HG03139 (cell line): ENCODE measurements around the gene S100G.

Experiments
- ATAC-seq: cut with Tn5 transposase; IDR thresholded peaks from one replicate; pipeline ENCODE4 v1.9.1; 2021; ENCODE audit not compliant: unreplicated experiment

The S100G gene

DNA sequence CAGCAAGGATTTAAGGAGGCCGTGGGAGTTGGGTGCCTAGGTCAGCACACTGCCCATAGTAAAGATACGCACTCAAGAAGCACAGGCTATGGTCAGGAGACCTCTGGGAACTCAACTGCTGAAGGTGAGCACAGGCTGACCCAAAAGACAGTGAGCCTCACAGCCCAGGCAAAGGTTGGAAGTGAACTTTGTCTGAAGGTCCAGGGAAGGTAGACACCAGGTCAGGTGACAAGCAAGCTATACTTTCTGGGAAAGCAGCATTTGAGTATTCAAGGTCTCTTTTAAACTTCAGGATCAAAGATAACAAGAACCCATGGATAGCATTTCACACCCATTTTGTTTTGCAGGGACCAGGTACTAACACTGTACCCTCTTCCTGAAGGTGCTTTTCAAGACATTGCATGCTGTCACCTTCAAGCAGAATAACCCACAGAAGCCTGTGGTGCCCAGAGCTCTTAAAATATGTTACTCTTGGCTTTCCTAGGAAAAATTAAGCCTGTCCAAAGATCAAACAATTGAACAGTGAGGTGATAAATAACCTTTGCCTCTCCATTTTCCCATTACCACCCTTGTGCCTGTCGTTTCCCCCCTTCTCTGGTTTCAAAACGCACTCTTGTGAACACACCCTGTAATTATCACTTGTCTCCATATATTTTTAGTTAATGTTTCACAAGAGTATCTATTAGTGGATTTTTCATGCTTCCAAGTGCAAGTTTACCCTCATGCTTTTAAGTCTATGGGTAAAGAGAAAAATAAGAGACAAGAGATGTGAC lies 3.4 kb upstream of the S100G start:
- no peak for ATAC-seq

DNA sequence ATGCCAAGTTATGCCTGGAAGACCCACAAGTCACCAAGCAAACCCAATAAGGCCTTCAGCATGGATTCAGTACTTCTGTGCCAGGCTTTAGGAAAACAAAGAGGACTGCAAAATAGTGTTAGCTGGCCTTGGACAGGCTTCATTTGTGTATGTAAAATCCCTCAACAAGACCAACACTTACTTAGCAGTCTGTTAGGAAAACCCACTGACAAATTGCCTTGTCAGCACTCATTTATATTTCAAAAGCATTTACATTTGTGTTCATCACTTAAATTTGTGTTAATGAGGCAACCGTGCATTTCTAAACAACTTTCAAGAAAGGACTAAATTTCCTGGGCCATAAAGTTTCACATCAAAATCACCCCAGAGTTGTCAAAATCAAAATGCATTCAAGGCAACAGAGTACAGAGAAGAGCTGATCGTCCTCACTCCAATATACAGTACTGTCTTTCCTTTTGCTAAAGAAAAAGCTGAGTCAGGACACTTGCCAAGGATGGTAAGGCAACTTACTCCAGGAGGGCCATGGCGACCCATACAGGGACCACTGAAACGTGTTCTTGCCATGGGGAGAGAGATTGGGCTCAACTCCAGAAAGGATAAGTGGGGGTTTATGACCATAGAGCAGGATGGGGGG lies 1.6 kb downstream of the S100G start:
- no peak for ATAC-seq

DNA sequence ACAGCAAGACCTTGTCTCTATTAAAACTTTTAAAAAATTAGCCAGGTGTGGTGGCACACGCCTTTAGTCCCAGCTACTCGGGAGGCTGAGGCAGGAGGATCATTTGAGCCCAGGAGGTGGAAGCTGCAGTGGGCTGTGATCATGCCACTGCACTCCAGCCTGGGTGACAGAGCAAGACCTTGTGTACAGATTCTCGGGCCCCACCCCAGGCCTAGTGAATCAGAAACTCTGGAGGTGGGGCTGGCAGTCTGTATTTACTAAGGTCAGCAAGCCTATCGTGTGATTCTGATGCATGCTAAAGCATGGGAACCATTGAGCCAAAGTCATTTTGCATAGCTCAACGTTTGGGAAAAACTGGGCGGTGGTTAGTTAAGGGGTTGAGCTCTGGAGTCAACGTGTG lies 3.5 kb downstream of the S100G start:
- no peak for ATAC-seq

DNA sequence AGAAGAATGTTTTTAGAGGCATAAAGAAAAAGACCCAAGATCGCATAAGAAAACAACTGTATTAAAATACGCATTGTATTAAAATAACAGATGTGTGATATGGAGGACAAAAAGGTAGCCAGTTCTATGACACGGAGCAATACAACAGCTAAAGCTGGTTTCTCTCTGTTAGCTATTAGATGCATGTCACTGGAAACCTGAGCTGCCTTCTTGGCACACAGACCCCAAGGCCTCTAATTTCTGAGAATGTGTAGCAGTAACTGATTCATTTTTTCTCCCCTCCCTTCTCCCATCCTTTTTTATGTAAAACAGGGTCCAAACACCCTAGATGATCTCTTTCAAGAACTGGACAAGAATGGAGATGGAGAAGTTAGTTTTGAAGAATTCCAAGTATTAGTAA lies 4.1 kb downstream of the S100G start:
- ATAC-seq, result no peak

DNA sequence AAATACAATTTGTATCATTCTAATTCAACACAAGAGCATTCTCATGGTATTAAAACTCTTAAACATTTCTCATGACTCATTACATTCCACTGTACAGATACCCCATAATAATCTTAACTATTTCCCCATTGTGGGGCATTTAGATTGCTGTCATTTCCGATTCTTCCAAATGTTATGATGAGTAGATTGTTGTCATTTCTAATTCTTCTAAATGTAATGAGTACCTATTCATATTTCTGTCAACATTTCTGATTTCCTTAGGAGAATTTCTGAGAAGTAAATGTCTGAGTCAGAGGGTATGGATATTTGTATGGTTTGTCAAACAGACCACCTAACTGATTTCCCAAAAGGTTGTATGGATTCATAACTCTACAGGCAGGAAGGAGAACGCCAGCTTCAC lies 8.3 kb downstream of the S100G start:
- no peak for ATAC-seq

DNA sequence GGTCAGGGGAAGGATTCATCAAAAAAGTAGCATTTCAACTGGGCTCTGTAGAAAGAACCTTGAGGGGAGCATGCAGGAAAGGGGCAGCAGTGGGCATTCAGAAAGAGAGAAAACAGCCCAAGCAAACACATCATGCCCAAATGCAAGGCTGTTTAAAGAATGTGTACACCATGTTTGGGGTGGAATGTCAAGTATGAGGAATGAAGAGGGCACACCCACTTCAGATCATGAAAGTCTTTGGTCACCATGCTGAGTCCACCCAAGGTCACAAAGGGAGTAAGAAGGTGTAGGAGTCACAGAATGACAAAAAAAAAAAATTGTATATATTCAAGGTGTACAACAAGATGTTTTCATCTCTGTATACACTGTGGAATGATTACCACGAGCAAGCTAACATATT lies 9.4 kb downstream of the S100G start:
- ATAC-seq, result no peak

DNA sequence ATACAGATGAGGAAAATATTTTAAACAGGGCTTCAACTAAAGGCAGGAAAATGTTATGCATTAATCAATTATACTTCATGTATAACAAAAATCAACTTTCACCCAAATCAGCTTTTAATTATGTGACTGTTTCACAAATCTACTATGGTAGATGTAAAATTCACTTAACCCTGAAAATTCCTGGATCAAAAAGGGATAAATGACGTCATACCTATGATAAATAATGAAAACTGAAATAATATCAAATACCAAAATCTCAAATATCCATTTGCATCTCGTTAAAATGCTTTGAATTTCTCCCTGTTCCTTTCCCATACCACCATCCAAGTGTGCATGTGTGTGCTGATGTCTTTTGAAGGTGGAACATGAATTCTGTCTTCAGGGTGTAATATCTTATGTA lies 11.5 kb downstream of the S100G start:
- no peak for ATAC-seq

DNA sequence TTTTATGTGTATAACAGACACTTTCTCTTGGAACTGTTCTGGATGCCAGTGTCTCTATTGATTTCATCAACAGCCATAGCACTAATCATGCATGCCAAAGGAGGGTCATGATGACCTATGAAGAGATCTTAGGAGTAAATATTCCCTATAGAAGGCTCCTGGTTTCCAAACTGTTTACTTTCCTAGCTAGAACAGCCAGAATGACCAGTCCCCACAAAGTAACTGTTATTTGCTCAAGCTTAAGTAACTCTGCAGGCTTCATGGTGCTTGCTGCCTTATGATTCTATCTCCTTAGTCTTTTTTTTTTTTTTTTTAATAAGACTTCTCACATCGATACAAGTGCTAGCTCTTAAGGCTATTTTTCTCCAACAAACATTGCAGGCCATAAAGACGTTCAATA lies 12.4 kb downstream of the S100G start:
- no peak for ATAC-seq

DNA sequence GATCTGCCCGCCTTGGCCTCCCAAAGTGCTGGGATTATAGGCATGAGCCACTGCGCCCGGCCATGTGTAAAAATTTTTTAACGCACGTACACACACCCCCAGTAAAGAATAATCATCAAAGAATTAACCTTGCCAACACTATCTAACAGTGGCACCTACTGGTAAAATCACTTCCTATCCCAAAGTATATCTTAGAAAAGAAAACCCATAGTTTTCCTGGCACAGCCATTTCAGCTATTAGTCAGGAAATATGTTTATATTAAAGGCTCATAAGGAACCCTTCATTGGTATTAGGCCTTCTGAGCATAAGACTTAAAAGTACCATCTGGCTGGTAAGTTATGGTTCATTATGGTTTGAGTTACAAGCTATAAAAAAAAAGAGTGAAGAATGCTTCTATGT lies 14.1 kb downstream of the S100G start:
- ATAC-seq, result no peak

DNA sequence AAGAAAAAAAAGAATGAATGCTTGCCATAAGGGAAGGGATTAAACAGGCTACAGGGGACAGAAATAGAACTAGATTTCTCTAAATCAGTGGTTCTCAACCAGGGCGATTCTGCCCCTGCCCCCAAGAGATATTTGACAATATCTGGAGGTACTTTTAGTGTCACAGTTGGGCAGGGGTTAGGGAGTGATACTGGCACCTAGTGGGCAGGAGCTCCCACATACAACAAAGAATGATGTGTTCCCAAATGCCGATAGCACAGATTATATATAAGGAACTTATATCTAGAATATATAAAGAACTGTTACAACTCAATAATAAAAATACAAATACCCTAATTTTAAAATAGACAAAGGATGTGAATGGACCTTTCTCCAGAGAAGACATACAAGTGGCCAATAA lies 14.7 kb downstream of the S100G start:
- no peak for ATAC-seq

DNA sequence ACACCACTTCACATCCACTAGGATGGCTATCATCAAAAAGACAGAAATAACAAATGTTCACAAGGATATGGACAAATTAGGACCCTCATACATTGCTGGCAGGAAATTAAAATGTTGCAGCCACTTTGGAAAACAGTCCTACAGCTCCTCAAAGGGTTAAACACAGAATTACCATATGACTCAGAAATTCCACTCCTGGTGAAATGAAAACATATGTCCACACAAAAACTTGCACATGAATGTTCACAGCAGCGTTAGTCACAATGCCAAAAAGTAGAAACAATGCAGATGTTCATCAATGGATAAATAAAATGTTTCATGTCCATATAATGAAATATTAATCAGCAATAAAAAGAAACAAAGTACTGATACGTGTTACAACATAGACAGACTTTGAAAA lies 15.1 kb downstream of the S100G start:
- ATAC-seq, result no peak

DNA sequence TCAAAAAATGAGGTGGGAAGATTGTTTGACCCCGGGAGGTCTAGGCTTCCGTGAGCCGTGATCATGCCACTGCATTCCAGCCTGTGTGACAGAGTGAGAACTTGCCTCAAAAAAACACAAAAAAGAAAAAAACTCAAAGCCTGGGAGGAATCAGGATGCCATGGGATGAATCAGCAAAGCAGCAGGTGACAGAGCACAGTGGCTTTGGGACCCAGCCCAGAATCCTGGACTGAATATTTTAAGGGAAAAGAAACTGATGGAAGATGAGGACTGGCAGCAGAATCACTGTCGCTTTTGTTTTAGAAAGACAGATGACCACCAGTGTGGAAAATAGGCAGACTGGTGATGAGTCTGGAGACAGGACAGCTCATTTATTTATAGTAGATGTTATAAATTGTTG lies 16.6 kb downstream of the S100G start:
- no peak for ATAC-seq

DNA sequence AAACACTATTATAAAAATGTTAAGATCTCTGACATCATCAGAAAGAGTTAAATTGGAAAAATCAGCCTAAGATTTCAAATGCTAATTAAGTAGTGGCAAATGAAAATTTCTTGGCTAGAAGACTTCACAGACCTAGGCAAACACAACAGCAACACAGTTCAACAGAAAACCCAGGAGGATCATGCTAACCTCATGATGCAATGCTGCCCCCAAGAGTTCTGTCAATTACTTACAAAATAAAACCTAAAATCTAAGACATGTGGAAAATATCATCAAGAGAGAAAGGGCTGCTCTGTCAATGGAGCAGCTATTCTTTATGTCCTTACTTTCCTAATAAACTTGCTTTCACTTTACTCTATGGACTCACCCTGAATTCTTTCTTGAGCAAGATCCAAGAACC lies 21.0 kb downstream of the S100G start:
- no peak for ATAC-seq

DNA sequence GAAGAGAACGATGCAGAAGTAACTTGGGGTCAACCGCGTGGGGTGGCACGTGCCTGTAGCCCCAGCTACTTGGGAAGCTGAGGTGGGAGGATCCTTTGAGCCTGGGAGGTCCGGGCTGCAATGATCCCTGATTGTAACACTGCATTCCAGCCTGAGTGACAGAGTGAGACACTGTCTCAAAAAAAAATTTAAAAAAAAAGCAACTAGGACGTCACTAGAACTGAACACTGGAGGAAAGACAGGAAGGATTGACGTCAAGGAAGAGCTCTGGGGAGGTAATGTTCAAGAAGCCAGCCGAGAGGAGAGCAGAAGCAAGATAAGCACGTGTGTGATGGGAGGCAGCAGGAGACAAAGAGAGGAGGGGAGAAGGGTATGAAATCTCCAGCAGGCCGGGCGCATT lies 28.7 kb downstream of the S100G start:
- ATAC-seq, result no peak

DNA sequence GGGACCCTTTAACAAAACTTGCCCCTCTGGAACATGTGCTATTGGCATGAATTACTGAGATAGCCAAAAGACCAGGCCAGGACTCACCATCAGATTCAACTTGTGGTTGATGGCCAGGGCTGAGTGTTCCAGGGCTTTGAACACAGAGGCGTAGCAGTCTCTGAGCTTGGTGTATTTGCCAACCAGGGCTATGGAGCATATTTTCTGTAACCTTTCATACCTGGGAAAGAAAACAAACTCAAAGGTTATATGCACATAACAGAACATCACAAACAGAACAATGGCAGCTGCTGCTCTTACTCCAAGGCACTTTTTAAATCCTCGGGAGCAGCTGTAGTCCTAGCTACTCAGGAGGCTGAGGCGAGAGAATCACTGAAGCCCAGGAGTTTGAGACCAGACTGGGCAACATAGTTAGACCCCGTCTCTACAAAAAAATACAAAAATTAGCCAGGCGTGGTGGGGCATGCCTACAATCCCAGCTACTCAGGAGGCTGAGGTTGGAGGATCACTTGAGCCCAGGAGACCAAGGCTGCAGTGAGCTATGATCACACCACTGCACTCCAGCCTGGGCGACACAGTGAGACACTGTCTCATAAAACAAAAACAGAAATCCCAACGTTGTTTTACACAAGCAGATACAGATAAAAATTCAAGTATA lies 33.2 kb downstream of the S100G start:
- ATAC-seq, result no peak

DNA sequence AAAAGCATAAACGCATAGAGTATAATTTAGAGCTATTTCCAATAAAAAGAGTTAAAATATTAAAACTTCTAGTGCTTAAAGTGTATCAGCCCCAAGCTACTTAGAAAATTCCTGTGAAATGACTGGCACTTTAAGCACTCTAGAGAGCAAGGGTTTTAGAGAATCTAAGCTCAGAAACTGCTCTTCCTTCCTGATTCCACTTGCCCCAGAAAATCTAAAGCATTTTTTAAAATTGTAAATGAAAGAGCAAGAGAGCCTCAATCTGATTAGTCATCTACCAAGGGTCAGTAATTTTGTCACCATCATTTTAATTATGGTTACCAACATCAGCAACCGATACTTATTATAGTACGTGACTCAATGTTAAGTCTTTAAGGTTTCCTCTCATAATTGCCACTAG lies 37.6 kb downstream of the S100G start:
- no peak for ATAC-seq

DNA sequence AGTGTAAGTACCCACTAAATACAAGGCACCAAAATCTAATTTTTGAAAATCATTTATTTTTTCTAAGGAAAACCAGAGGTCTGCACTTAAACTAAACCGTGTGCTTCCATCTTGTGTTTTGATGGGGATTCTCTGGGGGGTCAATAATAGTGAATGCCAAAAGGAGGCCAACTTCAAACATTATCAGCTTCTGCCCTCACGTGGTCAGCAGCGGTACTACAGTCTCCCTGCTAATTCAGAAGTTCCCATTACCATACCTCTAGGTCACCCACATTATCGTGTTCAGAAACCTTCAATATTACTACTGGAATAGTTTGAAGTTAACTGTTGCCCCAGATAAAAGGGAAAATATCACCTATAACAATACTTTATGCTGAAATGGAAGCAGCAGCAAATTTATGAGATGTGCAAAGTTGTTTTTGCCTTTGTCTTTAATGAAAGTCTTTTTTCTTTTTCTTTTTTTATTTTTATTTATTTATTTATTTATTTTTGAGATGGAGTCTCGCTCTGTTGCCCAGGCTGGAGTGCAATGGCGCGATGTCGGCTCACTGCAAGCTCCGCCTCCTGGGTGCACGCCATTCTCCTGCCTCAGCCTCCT lies 45.2 kb downstream of the S100G start:
- ATAC-seq, result no peak

DNA sequence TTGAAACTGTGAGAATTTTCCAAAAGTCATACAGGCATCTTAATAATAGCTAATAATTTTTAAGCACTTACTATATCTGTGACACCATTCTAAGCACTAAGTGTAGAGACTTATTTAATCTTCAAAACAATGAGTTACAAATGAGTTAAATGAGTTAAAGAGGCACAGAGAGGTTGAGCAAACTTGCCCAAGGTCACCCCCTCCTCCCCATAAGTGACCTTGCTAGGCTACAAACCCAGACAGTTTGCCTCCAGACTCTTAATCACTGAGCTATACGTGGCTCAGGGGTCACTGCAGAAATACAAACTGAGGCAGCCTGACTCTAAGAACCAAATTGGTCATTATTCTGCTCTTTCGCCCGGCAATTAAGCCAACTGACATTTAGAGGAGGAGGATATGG lies 47.0 kb downstream of the S100G start:
- no peak for ATAC-seq

DNA sequence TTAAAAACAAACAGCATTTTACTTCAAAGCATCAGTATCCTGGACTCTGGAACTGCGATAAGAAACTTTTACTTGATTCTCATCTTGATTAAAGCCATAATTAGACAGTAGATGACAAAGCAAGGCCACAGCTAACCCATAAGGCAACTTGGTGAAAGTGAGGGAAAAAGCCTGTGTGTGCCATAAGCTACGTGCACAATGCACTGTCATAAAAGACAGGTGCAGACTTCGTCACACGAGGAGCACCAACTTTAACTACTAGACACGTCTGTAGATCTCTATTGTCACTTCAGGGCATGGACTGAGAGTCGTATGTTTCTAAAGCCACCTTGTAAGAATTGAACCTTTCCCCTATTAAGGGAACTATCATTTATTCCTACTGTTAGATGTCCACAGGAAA lies 49.4 kb downstream of the S100G start:
- ATAC-seq, result no peak

DNA sequence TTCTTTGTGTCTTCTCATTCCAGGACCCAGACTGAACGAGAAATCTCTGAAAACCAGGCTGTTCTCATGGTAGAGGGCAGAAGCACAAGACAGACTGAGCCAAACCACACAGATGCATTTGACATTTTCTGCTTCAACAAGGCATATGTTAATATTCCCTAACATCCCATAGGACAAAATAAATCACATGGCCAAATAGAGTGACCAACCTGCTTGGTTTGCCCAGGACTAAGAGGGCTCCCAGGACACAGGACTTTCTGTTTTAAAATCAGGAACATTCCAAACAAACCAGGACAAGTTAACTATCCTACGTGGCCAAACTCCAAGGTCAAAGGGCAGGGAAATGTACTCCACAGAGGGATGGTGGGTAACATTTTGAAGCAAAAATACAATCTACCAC lies 50.8 kb downstream of the S100G start:
- no peak for ATAC-seq

DNA sequence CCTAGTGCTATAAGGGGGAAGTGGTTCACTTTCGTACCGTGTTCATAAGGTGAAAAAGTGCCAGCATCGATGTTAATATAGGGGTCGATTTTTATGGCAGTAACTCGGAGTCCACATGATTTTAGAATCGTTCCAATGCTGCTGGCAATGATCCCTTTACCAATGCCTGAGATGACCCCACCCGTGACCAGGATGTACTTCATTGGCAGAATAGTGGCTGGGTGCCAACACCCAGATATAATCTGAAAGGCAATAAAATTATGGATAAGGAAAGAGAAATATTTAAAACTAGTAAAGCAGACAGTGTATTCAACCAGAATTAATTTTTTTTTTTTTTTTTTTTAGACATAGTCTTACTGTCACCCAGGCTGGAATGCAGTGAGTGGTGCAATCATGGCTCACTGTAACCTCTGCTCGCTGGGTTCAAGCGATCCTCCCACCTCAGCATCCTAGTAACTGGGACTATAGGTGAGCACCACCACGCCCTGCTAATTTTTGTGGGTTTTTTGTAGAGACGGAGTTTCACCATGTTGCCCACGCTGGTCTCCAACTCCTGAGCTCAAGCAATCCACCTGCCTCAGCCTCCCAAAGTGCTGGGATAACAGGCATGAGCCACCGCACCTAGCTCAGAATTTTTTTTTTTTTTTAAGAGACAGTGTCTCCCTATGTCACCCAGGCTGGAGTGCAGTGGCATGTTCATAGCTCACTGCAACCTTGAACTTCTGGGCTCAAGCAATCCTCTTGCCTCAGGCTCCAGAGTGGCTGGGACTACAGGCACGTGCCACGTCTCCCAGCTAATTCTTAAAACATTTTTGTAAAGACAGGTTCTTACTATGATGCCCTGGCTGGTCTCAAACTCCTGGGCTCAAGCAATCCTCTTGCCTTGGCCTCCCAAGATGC lies 53.0 kb downstream of the S100G start:
- ATAC-seq, result no peak
